SU-DHL-6 (cell line): Measurements from ENCODE around the gene MCF2.

Experiments used
- H2AFZ ChIP-seq: fragments of 200-600 bp; sonication (generic); 2 replicates; pipeline ENCODE4 v1.6.1; 2014; ENCODE audit warnings: low read depth, mild to moderate bottlenecking, moderate library complexity, mixed read lengths, antibody characterized with exemption, low read length; ENCODE audit not compliant: severe bottlenecking
- H3F3A ChIP-seq: fragments of 200-600 bp; shearing (Covaris generic); 2 replicates; pipeline ENCODE4 v1.6.0; 2016; ENCODE audit warnings: antibody characterized with exemption, mild to moderate bottlenecking; ENCODE audit not compliant: insufficient read depth
- H3K27ac ChIP-seq: fragments of 200-600 bp; sonication (generic); 2 replicates; pipeline ENCODE4 v1.5.1; 2016; ENCODE audit warnings: low read depth, mild to moderate bottlenecking, low read length, moderate library complexity, mixed read lengths
- H3K27me3 ChIP-seq: fragments of 200-600 bp; sonication (generic), shearing (Covaris generic); 2 replicates; pipeline ENCODE4 v1.6.0; 2014; ENCODE audit warnings: mild to moderate bottlenecking, low read length
- H3K36me3 ChIP-seq: fragments of 200-600 bp; sonication (generic); 2 replicates; pipeline ENCODE4 v1.6.1; 2014; ENCODE audit warnings: mild to moderate bottlenecking, low read length, mixed read lengths
- H3K4me2 ChIP-seq: fragments of 300-600, 200-600 bp; shearing (Covaris generic), sonication (generic); 2 replicates; pipeline ENCODE4 v1.6.0; 2014; ENCODE audit warnings: low read length, low read depth, mild to moderate bottlenecking; ENCODE audit not compliant: poor library complexity, severe bottlenecking
- H3K4me3 ChIP-seq: fragments of 200-600 bp; sonication (generic); 2 replicates; pipeline ENCODE4 v1.5.1; 2014; ENCODE audit warnings: antibody characterized with exemption, low read length, mild to moderate bottlenecking, mixed read lengths; ENCODE audit not compliant: insufficient read depth, poor library complexity, severe bottlenecking
- H3K79me2 ChIP-seq: fragments of 200-600 bp; sonication (generic); 2 replicates; pipeline ENCODE4 v1.6.1; 2014; ENCODE audit warnings: mild to moderate bottlenecking, low read length, moderate library complexity; ENCODE audit not compliant: insufficient read depth
- H3K9ac ChIP-seq: fragments of 200-600 bp; sonication (generic); 2 replicates; pipeline ENCODE4 v1.7.0; 2014; ENCODE audit warnings: mild to moderate bottlenecking, low read length
- H3K9me2 ChIP-seq: fragments of 200-600 bp; sonication (generic); replicated peaks from 2 replicates; pipeline ENCODE4 v1.6.1; 2014; ENCODE audit warnings: low read length; ENCODE audit not compliant: insufficient read depth
- H3K9me3 ChIP-seq: fragments of 200-600 bp; sonication (generic); 2 replicates; pipeline ENCODE4 v1.6.1; 2014; ENCODE audit warnings: low read length, mixed read lengths; ENCODE audit not compliant: insufficient read depth
- H4K20me1 ChIP-seq: fragments of 200-600 bp; sonication (generic); 2 replicates; pipeline ENCODE4 v1.6.1; 2014; ENCODE audit warnings: low read depth, mild to moderate bottlenecking, antibody characterized with exemption, low read length, moderate library complexity, mixed read lengths
- CTCF ChIP-seq: fragments of 200-600 bp; sonication (generic); IDR thresholded peaks from one replicate; pipeline ENCODE4 v1.5.1; 2017; ENCODE audit warnings: antibody characterized with exemption, mild to moderate bottlenecking, low read length, moderate library complexity; ENCODE audit not compliant: insufficient read depth, poor library complexity, severe bottlenecking
- EZH2phosphoT487 ChIP-seq: fragments of 200-600 bp; sonication (generic), shearing (Covaris generic); conservative IDR thresholded peaks from 2 replicates; pipeline ENCODE4 v1.6.1; 2018; ENCODE audit warnings: mild to moderate bottlenecking, antibody characterized with exemption, low read length, moderate library complexity, mixed read lengths

Gene MCF2

GRCh38 chrX:139639253-139639652 is 68.7 kb downstream of the MCF2 start:
- Histone ChIP-seq H4K20me1 (no peaks in the 10 kb centered on the region), H3K4me3 (no peak overlapping the region), H3K9me2 (no peaks in the 10 kb centered on the region), H3K27ac (no peak overlapping the region), H3K36me3 (no peaks in the 10 kb centered on the region), H3K27me3 (no peaks in the 10 kb centered on the region), H3K9ac (no peak overlapping the region), H3K9me3 (no peaks in the 10 kb centered on the region), H3K4me2 (no peak overlapping the region), H2AFZ (no peak overlapping the region), H3K79me2 (no peaks in the 10 kb centered on the region), H3F3A (no peaks in the 10 kb centered on the region)
- TF ChIP-seq EZH2phosphoT487 (no peak), CTCF (no peak)

- Histone ChIP-seq H3K9me2 (no peaks in the 10 kb centered on the region), H3K27me3 (no peaks in the 10 kb centered on the region), H3K4me2 (no peak overlapping the region), H3K4me3 (no peak overlapping the region), H3K36me3 (no peaks in the 10 kb centered on the region), H3K9ac (no peak overlapping the region), H4K20me1 (no peaks in the 10 kb centered on the region), H2AFZ (no peak overlapping the region), H3K79me2 (no peaks in the 10 kb centered on the region), H3K27ac (no peak overlapping the region), H3K9me3 (no peaks in the 10 kb centered on the region), H3F3A (no peaks in the 10 kb centered on the region)
- no peak for TF ChIP-seq EZH2phosphoT487
- no peak for TF ChIP-seq CTCF
Observed at GRCh38 chrX:139600105-139600504, 107.9 kb downstream of the MCF2 start.

- H3K79me2 ChIP-seq: no peaks in the 10 kb centered on the region
- H2AFZ ChIP-seq: no peak overlapping the region
- no peaks in the 10 kb centered on the region for H3K9me2 ChIP-seq
- H3K27me3 ChIP-seq: no peaks in the 10 kb centered on the region
- H3K27ac ChIP-seq: no peak overlapping the region
- H3K4me3 ChIP-seq: no peak overlapping the region
- no peak overlapping the region for H3K4me2 ChIP-seq
- no peaks in the 10 kb centered on the region for H3F3A ChIP-seq
- no peak overlapping the region for H3K9ac ChIP-seq
- no peaks in the 10 kb centered on the region for H4K20me1 ChIP-seq
- TF ChIP-seq CTCF: no peak
- no peak for TF ChIP-seq EZH2phosphoT487
- H3K36me3 ChIP-seq: no peaks in the 10 kb centered on the region
- no peaks in the 10 kb centered on the region for H3K9me3 ChIP-seq
Observed at GRCh38 chrX:139596068-139596467, 111.9 kb downstream of the MCF2 start.

- no peak overlapping the region for H3K4me2 ChIP-seq
- no peaks in the 10 kb centered on the region for H3K27me3 ChIP-seq
- H3K36me3 ChIP-seq: no peaks in the 10 kb centered on the region
- H3K79me2 ChIP-seq: no peaks in the 10 kb centered on the region
- no peak overlapping the region for H2AFZ ChIP-seq
- TF ChIP-seq CTCF (no peak), EZH2phosphoT487 (no peak)
- H3K27ac ChIP-seq: no peak overlapping the region
- no peaks in the 10 kb centered on the region for H3K9me2 ChIP-seq
- H3K9ac ChIP-seq: no peak overlapping the region
- no peaks in the 10 kb centered on the region for H3K9me3 ChIP-seq
- H3K4me3 ChIP-seq: no peak overlapping the region
- no peaks in the 10 kb centered on the region for H4K20me1 ChIP-seq
- no peaks in the 10 kb centered on the region for H3F3A ChIP-seq
Observed at GRCh38 chrX:139585613-139586012, 122.4 kb downstream of the MCF2 start.
